NCI-H748 (cell line): ENCODE measurements around the gene MATN4.
A peak's percentile ranks its signal among the peaks of the same experiment; 100 is the strongest.

Experiments used
- DNase-seq: peaks from one replicate; lab custom pipeline; 2025; ENCODE audit not compliant: unreplicated experiment; lab: John Stamatoyannopoulos, UW

MATN4 gene

GRCh38 chr20:45316150-45317080 lies 8.3 kb upstream of the MATN4 start:
- DNase-seq = no peak

GRCh38 chr20:45315672-45316071 lies 7.6 kb upstream of the MATN4 start:
- no peak for DNase-seq

GRCh38 chr20:45313943-45314342 lies 5.8 kb upstream of the MATN4 start:
- DNase-seq = no peak

GRCh38 chr20:45313065-45313695 lies 5.1 kb upstream of the MATN4 start:
- DNase-seq = no peak

- DNase-seq = no peak
Measured at GRCh38 chr20:45312241-45312640, 4.1 kb upstream of the MATN4 start.

- peak; percentile 59 for DNase-seq
Measured at GRCh38 chr20:45311589-45312211, 3.6 kb upstream of the MATN4 start.

- no peak for DNase-seq
Measured at GRCh38 chr20:45309075-45309474, 976 bp upstream of the MATN4 start.

GRCh38 chr20:45307076-45307640 lies 941 bp downstream of the MATN4 start:
- no peak for DNase-seq

GRCh38 chr20:45306431-45306982 lies 1.6 kb downstream of the MATN4 start, which contains the start of gene RBPJL:
Gene RBPJL (plus strand): TSS chr20:45306840. CDS start chr20:45306923, 83 bp downstream.
- DNase-seq = no peak

- DNase-seq = no peak
Measured at GRCh38 chr20:45305262-45305661, 2.8 kb downstream of the MATN4 start.

GRCh38 chr20:45304464-45304999 lies 3.6 kb downstream of the MATN4 start:
- DNase-seq = no peak

- DNase-seq = no peak
Measured at GRCh38 chr20:45303586-45304463, 4.3 kb downstream of the MATN4 start.

GRCh38 chr20:45301824-45302271 lies 6.3 kb downstream of the MATN4 start:
- no peak for DNase-seq

GRCh38 chr20:45300961-45301360 lies 7.1 kb downstream of the MATN4 start:
- no peak for DNase-seq

GRCh38 chr20:45299786-45300185 lies 8.3 kb downstream of the MATN4 start:
- DNase-seq = no peak

- DNase-seq = no peak
Measured at GRCh38 chr20:45297786-45298497, 10.2 kb downstream of the MATN4 start.

- DNase-seq = no peak
Measured at GRCh38 chr20:45294659-45295058, 13.4 kb downstream of the MATN4 start.

GRCh38 chr20:45294003-45294368 lies 14.1 kb downstream of the MATN4 start:
- no peak for DNase-seq
